Rectal smooth muscle tissue (tissue), 1 donor: Measurements from ENCODE around the gene OR11G2.
"Not testable (repeated sequence)": the region's sequence is repeated elsewhere in the genome, so short reads cannot be mapped to it uniquely, and the experiment has no call there.

Experiments
- H3K27ac ChIP-seq: one replicate; pipeline ENCODE4 v1.7.0; 2013; ENCODE audit warnings: low read depth, low read length, inconsistent platforms
- H3K27me3 ChIP-seq: one replicate; pipeline ENCODE4 v1.7.0; 2013; ENCODE audit warnings: low read length; ENCODE audit not compliant: control insufficient read depth, insufficient read depth
- H3K36me3 ChIP-seq: one replicate; pipeline ENCODE4 v1.7.0; 2013; ENCODE audit warnings: low read length; ENCODE audit not compliant: control insufficient read depth, insufficient read depth
- H3K4me1 ChIP-seq: one replicate; pipeline ENCODE4 v1.7.0; 2013; ENCODE audit warnings: low read length; ENCODE audit not compliant: control insufficient read depth, insufficient read depth
- H3K4me3 ChIP-seq: one replicate; pipeline ENCODE4 v1.7.0; 2013; ENCODE audit warnings: low read length
- H3K9ac ChIP-seq: one replicate; pipeline ENCODE4 v1.7.0; 2013; ENCODE audit warnings: low read length

OR11G2 gene

GRCh38 chr14:20191396-20191795 is 700 bp downstream of the OR11G2 start:
- Histone ChIP-seq H3K9ac (no peak overlapping the region), H3K27me3 (no peaks in the 10 kb centered on the region), H3K36me3 (no peaks in the 10 kb centered on the region), H3K4me1 (no peaks in the 10 kb centered on the region), H3K4me3 (no peak overlapping the region), H3K27ac (no peak overlapping the region)

GRCh38 chr14:20194101-20194500 is 3.4 kb downstream of the OR11G2 start:
- H3K9ac ChIP-seq, result no peak overlapping the region

GRCh38 chr14:20195170-20195569 is 4.5 kb downstream of the OR11G2 start:
- H3K27ac ChIP-seq, H3K27me3 ChIP-seq: not testable (repeated sequence)

More at GRCh38 chr14:20194101-20194500, 3.4 kb downstream of the OR11G2 start:
- no peaks in the 10 kb centered on the region for H3K27me3 ChIP-seq
- H3K4me1 ChIP-seq, result no peaks in the 10 kb centered on the region
- H3K27ac ChIP-seq, result no peak overlapping the region
- H3K36me3 ChIP-seq, result no peaks in the 10 kb centered on the region
- no peak overlapping the region for H3K4me3 ChIP-seq

GRCh38 chr14:20195911-20196310 is 5.2 kb downstream of the OR11G2 start:
- Histone ChIP-seq H3K4me1 (no peaks in the 10 kb centered on the region), H3K27ac (no peak overlapping the region), H3K27me3 (no peaks in the 10 kb centered on the region), H3K9ac (no peak overlapping the region), H3K36me3 (no peaks in the 10 kb centered on the region), H3K4me3 (no peak overlapping the region)

More at GRCh38 chr14:20195170-20195569, 4.5 kb downstream of the OR11G2 start:
- H3K4me1 ChIP-seq, H3K9ac ChIP-seq, H3K36me3 ChIP-seq, H3K4me3 ChIP-seq: not testable (repeated sequence)

DNA sequence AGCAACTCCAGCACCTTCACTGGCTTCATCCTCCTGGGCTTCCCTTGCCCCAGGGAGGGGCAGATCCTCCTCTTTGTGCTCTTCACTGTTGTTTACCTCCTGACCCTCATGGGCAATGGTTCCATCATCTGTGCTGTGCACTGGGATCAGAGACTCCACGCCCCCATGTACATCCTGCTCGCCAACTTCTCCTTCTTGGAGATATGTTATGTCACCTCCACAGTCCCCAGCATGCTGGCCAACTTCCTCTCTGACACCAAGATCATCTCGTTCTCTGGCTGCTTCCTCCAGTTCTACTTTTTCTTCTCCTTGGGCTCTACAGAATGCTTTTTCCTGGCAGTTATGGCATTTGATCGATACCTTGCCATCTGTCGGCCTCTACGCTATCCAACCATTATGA is 6.8 kb downstream of the OR11G2 start:
- no peak overlapping the region for H3K9ac ChIP-seq
- no peaks in the 10 kb centered on the region for H3K27me3 ChIP-seq
- H3K36me3 ChIP-seq, result no peaks in the 10 kb centered on the region
- no peaks in the 10 kb centered on the region for H3K4me1 ChIP-seq
- no peak overlapping the region for H3K4me3 ChIP-seq
- no peak overlapping the region for H3K27ac ChIP-seq

GRCh38 chr14:20198991-20199390 is 8.3 kb downstream of the OR11G2 start:
- Histone ChIP-seq H3K27me3 (no peaks in the 10 kb centered on the region), H3K4me1 (no peaks in the 10 kb centered on the region), H3K36me3 (no peaks in the 10 kb centered on the region), H3K27ac (no peak overlapping the region), H3K9ac (no peak overlapping the region), H3K4me3 (no peak overlapping the region)

DNA sequence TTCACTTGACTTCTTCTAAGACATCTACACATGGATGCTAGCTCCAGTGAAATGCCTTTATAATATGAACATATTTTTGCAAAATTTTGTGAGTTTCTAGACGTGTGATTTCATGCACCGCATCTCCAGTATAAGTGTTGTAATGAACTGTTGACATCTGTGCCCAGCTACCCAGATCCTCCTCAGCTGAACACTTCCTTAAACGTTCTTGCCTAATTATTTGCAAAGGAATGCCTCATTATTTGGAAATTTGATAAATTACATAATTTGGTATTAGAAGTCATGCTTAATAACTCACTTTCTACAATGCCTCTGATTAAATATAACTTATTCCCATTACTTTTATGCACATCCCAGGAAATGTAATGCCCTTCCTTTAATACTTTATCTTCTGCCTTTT is 14.0 kb downstream of the OR11G2 start:
- Histone ChIP-seq H3K9ac (no peak overlapping the region), H3K36me3 (no peaks in the 10 kb centered on the region), H3K4me3 (no peak overlapping the region), H3K27me3 (no peaks in the 10 kb centered on the region), H3K27ac (no peak overlapping the region), H3K4me1 (no peaks in the 10 kb centered on the region)

DNA sequence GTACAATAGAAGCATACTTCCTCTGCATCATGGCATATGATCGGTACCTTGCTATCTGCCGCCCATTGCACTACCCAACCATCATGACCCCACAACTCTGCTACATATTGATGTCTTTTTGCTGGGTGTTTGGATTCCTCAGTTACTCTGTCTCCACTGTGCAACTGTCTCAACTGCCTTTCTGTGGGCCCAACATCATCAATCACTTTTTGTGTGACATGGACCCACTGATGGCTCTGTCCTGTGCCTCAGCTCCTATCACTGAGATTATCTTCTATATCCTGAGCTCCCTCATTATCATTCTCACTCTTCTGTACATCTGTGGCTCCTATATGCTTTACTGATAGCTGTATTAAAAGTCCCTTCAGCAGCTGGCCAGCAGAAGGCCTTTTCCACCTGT is 18.9 kb downstream of the OR11G2 start:
- H3K27ac ChIP-seq, result no peak overlapping the region
- no peak overlapping the region for H3K4me3 ChIP-seq
- H3K4me1 ChIP-seq, result no peaks in the 10 kb centered on the region

DNA sequence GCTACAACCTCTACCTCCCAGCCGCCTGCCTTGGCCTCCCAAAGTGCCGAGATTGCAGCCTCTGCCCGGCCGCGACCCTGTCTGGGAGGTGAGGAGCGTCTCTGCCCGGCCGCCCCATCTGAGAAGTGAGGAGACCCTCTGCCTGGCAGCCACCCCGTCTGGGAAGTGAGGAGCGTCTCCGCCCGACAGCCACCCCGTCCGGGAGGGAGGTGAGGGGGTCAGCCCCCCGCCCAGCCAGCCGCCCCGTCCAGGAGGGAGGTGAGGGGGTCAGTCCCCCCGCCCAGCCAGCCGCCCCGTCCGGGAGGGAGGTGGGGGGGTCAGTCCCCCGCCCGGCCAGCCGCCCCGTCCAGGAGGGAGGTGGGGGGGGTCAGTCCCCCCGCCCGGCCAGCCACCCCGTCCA is 21.7 kb downstream of the OR11G2 start:
- H3K36me3 ChIP-seq, H3K4me1 ChIP-seq, H3K4me3 ChIP-seq, H3K27ac ChIP-seq, H3K27me3 ChIP-seq, H3K9ac ChIP-seq: not testable (repeated sequence)

More for the DNA sequence above, 18.9 kb downstream of the OR11G2 start:
- H3K9ac ChIP-seq, result no peak overlapping the region
- H3K27me3 ChIP-seq, result no peaks in the 10 kb centered on the region
- no peaks in the 10 kb centered on the region for H3K36me3 ChIP-seq

DNA sequence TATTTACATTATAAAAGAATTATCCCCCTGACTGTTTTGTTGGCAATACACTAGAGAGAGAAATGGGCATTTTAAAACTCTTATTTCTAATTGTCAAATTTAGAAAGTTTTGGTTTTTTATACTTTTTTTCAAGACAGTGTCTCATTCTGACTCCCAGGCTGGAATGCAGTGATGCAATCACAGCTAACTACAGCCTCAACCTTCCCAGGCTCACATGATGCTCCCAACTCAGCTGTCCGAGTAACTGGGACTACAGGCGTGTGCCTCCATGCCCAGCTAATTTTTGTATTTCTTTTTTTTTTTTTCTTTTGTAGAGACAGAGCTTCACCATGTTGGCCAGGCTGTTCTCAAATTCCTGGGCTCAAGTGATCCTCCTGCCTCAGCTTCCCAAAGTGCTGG is 24.5 kb downstream of the OR11G2 start:
- Histone ChIP-seq H3K9ac (no peak overlapping the region), H3K4me1 (no peaks in the 10 kb centered on the region), H3K4me3 (no peak overlapping the region), H3K27ac (no peak overlapping the region), H3K27me3 (no peaks in the 10 kb centered on the region), H3K36me3 (no peaks in the 10 kb centered on the region)

- no peaks in the 10 kb centered on the region for H3K36me3 ChIP-seq
- no peak overlapping the region for H3K27ac ChIP-seq
- H3K4me3 ChIP-seq, result no peak overlapping the region
- no peaks in the 10 kb centered on the region for H3K27me3 ChIP-seq
- no peaks in the 10 kb centered on the region for H3K4me1 ChIP-seq
- H3K9ac ChIP-seq, result no peak overlapping the region
Measured at GRCh38 chr14:20219033-20219432, 28.3 kb downstream of the OR11G2 start.

DNA sequence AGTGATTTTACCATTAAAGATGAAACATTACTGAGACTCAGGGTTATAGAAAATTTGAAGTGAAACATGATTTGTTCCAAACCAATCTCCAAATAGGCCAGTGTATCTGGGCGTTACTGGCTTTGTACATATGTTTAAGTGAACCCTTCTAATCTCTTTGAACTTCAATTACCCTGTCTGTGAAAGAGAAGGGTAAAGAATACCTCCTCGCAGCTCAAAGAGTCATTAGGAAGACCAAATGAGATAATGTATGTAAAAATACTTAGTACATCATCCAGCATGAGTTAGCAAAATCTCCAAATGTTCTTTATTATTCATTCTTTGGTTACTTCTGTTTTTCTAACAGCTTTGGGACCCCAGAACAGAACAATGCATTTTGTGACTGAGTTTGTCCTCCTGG is 32.7 kb downstream of the OR11G2 start, which contains the start of gene OR11H6:
TSS of gene OR11H6 (plus strand) at position 301 of the 400 bp plus-strand sequence. CDS start at position 301, 0 bp downstream.
- no peak within 1 kb of the TSS for H3K9ac ChIP-seq
- H3K27ac ChIP-seq, result no peak within 1 kb of the TSS
- no peaks in the 10 kb centered on the region for H3K4me1 ChIP-seq
- H3K4me3 ChIP-seq, result no peak within 1 kb of the TSS
- H3K27me3 ChIP-seq, result no peaks in the 10 kb centered on the region
- H3K36me3 ChIP-seq, result no peaks in the 10 kb centered on the region

- no peak within 1 kb of the TSS for H3K27ac ChIP-seq
- H3K36me3 ChIP-seq, result no peaks in the 10 kb centered on the region
- no peak within 1 kb of the TSS for H3K4me3 ChIP-seq
Measured at GRCh38 chr14:20228681-20229080, 38.0 kb downstream of the OR11G2 start, which contains the start of gene OR11H7. TSS of gene OR11H7 (plus strand) at chr14:20228981.

More at GRCh38 chr14:20228681-20229080, 38.0 kb downstream of the OR11G2 start, which contains the start of gene OR11H7:
- Histone ChIP-seq H3K4me1 (no peaks in the 10 kb centered on the region), H3K9ac (no peak within 1 kb of the TSS), H3K27me3 (no peaks in the 10 kb centered on the region)
